ENCODE data around the gene SYK.

The SYK gene

GRCh38 chr9:90848866-90849265 is 47.2 kb downstream of the SYK start:
- no peak for DNase-seq (ENCODE audit: low read depth in 3 of 3)

- DNase-seq (ENCODE audit: low read depth in 3 of 3) = no peak
Observed at GRCh38 chr9:90851444-90851843, 49.8 kb downstream of the SYK start.

- no peak for DNase-seq (ENCODE audit: low read depth in 3 of 3)
Observed at GRCh38 chr9:90853945-90854344, 52.3 kb downstream of the SYK start.

GRCh38 chr9:90854637-90855175 is 53.1 kb downstream of the SYK start:
- DNase-seq (ENCODE audit: low read depth in 3 of 3) = no peak

GRCh38 chr9:90855208-90855902 is 53.7 kb downstream of the SYK start:
- DNase-seq (ENCODE audit: low read depth in 3 of 3) = no peak

GRCh38 chr9:90857091-90857490 is 55.5 kb downstream of the SYK start:
- no peak for DNase-seq (ENCODE audit: low read depth in 3 of 3)

- DNase-seq (ENCODE audit: low read depth in 3 of 3) = no peak
Observed at GRCh38 chr9:90857855-90858254, 56.2 kb downstream of the SYK start.

GRCh38 chr9:90858457-90858901 is 56.9 kb downstream of the SYK start:
- DNase-seq (ENCODE audit: low read depth in 3 of 3) = no peak

GRCh38 chr9:90860382-90860781 is 58.8 kb downstream of the SYK start:
- DNase-seq (ENCODE audit: low read depth in 3 of 3) = no peak

GRCh38 chr9:90860826-90861225 is 59.2 kb downstream of the SYK start:
- DNase-seq (ENCODE audit: low read depth in 3 of 3) = no peak

GRCh38 chr9:90861380-90861779 is 59.8 kb downstream of the SYK start:
- no peak for DNase-seq (ENCODE audit: low read depth in 3 of 3)

GRCh38 chr9:90861826-90862740 is 60.5 kb downstream of the SYK start:
- no peak for DNase-seq (ENCODE audit: low read depth in 3 of 3)

- no peak for DNase-seq (ENCODE audit: low read depth in 3 of 3)
Observed at GRCh38 chr9:90864779-90865178, 63.2 kb downstream of the SYK start.

- no peak for DNase-seq (ENCODE audit: low read depth in 3 of 3)
Observed at GRCh38 chr9:90867101-90867500, 65.5 kb downstream of the SYK start.

GRCh38 chr9:90868555-90868954 is 66.9 kb downstream of the SYK start:
- DNase-seq (ENCODE audit: low read depth in 3 of 3) = no peak

GRCh38 chr9:90869361-90869760 is 67.7 kb downstream of the SYK start:
- DNase-seq (ENCODE audit: low read depth in 3 of 3) = no peak

GRCh38 chr9:90870621-90871326 is 69.2 kb downstream of the SYK start:
- DNase-seq (ENCODE audit: low read depth in 3 of 3) = peak in 2 of 3 experiments; percentile 9 to 22

GRCh38 chr9:90871327-90871935 is 69.8 kb downstream of the SYK start:
- DNase-seq (ENCODE audit: low read depth in 3 of 3) = no peak

GRCh38 chr9:90872835-90873294 is 71.2 kb downstream of the SYK start:
- no peak for DNase-seq (ENCODE audit: low read depth in 3 of 3)

GRCh38 chr9:90873422-90873821 is 71.8 kb downstream of the SYK start:
- no peak for DNase-seq (ENCODE audit: low read depth in 3 of 3)

GRCh38 chr9:90874194-90874593 is 72.6 kb downstream of the SYK start:
- no peak for DNase-seq (ENCODE audit: low read depth in 3 of 3)

- DNase-seq (ENCODE audit: low read depth in 3 of 3) = no peak
Observed at GRCh38 chr9:90878562-90878961, 76.9 kb downstream of the SYK start.

Measured in stimulated activated CD4-positive, alpha-beta T cell treated with anti-CD3 and anti-CD28 coated beads, TNF-alpha, amount 100 ng/mL, for 24 hours (primary cell).